DMS53 (cell line): ENCODE data around the gene MBTD1.
"Not testable (repeated sequence)": the region's sequence is repeated elsewhere in the genome, so short reads cannot be mapped to it uniquely, and the experiment has no call there.

Experiments used
- DNase-seq: peaks from one replicate; lab custom pipeline; 2025; lab: John Stamatoyannopoulos, UW

Gene MBTD1

DNA sequence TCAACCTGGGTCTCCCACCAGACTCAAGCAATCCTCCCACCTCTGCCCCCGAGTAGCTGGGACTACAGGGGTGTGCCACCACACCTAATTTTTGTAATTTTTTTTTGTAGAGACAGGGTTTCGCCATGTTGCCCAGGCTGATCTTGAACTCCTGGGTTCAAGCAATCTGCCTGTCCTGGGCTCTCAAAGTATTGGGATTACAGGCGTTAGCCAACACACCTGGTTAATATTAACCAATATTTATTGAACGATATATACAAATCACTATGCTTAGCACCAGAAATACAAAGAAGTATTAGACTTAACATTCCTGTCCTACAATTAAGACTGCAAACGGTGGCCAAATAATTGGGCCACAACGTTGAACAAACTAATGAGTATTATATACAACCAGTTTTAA is 4.2 kb downstream of the MBTD1 start:
- no peak for DNase-seq

DNA sequence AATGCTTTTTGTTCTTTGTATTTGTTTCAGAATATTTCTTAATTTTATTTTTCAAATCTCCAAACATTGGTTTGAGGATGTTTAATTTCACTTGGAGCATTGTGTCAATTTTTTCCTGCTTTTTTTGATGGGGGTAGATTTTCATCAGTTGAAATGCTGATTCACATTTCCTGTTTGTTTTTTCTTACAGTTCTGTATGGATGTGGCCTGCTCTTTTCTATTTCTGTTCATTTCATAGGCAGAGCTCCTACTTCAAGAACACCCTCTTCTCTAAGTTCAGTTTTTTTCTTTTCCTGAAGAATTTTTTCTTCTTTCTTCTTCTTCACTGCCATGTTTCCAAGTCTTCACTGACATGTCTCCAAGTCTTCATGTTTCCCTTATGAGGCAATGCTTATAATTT is 8.8 kb downstream of the MBTD1 start:
- peak; percentile 32 for DNase-seq

DNA sequence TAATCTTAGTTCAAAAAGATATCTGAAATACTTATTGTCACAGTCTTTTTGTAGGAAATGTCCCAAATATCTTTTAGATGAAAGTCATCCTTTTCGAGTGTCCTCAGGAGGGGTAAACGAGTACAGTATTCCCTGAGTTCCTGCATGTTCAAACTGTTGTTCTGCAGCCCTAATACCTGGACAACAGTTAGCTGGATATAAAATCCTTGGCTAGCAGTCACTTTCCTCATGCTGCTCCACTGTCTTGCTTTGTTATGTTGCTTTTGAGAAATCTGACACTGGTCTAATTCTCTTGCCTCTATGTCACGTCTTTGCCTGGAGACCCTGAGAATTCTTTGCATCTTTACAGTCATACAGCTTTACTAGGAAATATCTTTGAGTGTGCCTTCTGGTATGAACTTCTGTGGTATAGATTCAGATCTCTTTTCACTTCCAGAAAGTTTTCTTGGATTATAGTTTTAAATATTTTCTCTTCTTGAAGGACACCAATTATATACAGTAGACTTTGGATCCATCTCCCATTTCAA is 9.5 kb downstream of the MBTD1 start:
- DNase-seq: no peak

DNA sequence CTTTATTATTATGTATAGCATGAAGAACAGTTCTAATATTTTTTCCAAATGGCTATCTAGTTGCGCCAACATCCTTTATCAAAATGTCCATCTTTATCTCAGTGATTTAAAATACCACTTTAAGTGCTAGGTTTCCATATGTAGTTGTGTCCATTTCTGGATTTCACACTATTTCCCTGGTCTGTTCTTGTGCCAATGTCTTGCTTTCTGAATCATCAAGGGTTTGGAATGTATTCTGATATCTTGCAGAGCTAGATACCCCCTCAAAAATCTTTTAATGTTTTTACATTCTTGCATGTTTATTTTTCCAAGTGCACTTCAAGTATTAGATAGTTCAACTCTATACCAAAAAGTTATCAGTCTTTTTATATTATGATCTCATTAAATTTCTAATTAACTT is 14.3 kb downstream of the MBTD1 start:
- DNase-seq: no peak

DNA sequence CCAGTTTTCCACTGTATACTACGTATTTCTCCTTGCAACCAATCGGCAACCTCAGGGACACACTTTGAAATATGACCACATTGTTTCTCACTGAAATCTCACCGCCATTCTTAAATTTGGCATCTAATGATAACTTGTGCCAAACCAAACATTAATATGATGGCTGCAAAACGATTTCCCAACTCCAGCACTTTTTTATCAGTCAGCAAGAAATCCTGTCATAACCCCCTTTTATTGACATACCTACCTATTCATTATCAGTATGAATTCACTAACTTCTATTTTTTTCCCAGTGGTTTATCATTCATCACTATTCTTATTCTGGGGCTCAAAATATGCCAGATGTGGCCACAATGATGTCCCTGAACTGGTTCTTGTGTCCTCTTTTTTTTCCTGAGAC is 15.8 kb downstream of the MBTD1 start:
- DNase-seq: no peak

DNA sequence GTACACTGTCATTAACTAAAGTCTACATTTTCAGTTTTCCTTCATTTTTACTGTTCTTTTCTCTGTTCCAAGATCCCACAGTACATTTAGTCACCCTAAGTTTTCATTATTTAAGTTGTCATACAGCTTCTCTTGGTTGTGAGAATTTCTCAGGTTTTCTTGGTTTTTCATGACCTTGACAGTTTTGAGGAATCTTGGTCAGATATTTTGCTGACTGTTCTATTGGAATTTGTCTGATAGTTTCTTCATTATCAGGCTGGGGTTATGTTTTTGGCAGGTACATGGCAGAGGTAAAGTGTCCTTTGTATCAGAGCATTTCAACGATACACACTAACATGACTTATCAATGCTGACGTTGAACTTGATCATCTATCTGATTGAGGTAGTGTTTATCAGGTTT is 19.6 kb downstream of the MBTD1 start:
- DNase-seq: no peak

DNA sequence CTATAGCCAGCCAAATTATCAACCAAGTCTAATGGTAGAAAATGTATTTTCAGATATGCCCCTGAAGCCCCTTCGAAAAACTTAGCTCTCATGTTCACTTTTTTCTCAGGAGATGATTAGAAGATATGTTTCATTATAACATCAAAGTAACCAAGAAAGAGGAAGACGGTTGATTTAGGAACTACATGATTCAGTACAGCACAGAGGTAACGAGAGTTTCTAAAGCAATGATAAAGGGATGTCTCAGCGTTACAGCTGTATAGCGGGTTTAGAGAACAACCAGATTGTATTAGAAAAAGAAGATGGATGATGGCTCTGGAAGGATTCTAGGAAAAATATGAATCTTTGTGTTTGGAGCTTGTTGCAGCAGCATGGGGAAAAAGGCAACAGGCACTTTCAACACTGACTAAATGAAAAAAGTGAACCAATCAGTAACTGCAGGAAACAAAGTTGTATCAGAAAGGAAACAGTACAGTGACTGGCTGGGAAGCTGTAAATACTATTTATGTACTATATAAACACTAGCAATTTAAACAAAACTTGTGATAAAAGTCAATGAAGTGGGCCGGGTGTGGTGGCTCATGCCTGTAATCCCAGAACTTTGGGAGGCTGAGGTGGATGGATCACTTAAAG is 21.5 kb downstream of the MBTD1 start:
- no peak for DNase-seq

DNA sequence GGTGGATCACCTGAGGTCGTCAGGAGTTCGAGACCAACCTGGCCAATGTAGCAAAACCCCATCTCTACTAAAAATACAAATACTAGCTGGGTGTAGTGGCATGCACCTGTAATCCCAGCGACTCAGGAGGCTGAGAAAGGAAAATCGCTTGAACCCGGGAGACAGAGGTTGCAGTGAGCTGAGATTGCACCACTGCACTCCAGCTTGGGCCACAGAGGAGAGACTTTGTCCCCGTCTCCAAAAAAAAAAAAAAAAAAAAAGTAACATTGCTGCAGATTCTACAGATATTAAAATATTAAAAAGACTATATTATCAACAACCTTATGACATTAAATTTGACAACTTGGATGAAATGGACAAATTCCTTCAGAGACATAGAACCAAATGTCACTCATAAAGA is 25.7 kb downstream of the MBTD1 start:
- DNase-seq: no peak

DNA sequence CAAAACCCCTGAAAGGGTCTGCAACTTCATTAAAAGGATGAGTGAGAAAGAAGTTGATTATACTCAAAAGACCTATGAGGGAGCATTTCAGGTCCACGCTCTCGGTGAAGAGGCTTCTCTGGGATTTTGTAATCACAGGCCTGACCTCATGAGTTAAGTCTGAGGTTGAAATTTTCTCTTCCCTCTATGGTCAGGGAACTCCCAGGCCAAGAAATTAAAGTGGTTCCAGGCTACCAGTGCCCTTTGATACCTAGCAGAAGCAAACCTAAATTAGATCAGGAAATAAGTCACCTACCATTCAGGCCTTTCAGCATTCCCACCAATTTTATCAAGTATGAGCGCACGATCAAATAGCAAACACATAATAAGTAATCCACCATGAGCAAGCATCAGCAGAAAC is 27.9 kb downstream of the MBTD1 start:
- DNase-seq: no peak

DNA sequence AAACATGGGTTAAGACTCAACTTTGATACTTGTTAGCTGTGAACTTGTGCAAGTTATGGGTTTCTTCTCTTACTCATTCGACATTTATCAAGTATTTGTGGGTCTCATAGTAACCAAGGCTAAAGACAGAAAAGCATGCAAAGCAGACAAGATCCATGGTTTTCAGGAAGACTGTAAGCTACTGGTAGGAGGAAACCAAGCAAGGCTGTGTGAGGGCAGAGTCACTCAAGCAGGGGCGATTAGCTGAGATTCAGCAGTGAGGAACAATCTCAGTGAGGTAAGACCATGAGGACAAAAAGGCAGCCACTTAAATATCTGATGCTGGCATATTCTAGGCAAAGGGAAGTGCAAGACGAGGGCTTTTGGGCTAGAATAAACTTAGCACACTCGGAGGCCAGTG is 29.5 kb downstream of the MBTD1 start:
- no peak for DNase-seq

DNA sequence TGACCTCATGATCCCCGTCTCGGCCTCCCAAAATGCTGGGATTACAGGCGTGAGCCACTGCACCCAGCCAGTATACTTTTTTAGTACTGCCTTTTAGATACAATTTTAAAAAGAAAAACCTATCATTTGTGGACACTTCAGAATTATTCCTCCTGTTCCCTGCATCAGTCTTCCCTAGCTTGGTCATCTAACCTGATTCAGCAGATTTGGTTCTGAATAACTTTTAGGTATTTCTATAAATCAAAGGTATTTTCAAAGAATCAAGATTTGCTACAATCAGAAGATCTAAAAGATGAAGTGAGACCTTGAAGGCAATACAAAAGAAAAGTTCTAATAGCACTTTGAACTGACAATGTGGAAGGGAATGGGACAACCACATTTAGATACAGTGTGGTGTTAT is 30.0 kb downstream of the MBTD1 start:
- no peak for DNase-seq

DNA sequence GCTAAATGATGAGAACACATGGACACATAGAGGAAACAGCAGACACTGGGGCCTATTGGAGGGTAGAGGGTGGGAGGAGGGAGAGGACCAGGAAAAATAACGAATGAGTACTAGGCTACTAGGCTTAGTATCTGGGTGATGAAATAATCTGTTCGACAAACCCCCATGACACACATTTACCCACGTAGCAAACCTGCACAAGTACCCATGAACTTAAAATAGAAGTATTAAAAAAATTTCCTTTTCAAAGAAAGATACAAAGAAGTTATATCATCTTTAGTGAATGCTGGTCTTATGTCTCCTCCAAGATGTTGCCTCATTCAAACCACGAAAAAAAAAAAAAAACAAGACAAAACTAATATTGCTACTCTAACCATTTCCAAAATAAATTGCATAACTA is 31.7 kb downstream of the MBTD1 start:
- DNase-seq: no peak

DNA sequence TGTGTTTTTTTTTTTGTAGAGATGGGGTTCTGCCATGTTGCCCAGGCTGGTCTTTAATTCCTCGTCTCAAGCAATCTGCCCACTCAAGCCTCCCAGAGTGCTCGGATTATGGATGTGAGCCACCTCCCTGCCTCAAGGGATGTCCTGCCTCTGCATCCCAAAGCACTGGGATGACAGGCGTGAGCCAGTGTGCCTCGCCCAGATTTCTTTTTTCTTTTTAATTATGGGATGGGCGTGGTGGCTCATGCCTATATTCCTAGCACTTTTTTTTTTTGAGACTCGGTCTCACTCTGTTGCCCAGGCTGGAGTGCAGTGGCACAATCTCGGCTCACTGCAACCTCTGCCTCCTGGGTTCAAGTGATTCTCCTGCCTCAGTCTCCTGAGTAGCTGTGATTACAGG is 34.3 kb downstream of the MBTD1 start:
- DNase-seq: not testable (repeated sequence)

DNA sequence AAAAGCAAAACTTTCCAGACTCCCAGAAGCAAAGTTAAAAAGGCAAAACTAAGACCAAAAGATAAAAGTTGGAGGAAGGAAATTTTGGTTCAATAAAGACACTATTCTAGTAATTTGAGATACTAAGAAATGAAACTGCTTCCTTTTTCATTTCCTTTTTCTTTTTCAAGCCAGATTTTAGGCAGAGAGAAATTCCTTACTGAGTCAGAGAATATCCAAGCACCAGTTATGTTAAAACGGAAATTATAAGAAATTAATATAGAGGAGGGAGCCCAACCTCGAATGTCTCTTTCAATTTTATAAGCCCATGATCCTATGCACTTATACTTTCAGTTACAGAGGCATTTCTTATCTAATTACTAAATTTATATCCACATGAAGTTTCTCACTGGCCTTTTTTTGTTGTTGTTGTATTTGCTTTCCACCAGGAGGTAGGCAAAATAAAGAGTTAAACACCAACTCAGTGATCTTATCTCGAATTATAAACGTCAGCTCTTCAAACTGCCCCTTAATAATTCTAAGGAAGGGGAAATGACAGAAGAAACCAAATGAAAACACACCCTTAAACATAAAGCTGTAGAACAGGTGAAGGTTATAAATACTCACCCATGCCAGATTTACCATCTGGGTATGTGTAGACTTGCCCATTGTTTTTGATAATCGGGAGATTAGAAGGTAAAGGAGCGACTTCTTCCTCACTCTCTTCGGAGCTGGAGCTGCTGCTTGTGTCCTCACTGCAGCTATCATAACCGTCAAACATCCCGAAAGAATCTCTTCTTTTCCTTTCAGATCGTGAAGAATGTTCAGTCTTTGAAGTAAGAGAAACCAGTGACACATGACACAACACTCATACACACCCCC is 35.2 kb downstream of the MBTD1 start:
- DNase-seq: no peak

DNA sequence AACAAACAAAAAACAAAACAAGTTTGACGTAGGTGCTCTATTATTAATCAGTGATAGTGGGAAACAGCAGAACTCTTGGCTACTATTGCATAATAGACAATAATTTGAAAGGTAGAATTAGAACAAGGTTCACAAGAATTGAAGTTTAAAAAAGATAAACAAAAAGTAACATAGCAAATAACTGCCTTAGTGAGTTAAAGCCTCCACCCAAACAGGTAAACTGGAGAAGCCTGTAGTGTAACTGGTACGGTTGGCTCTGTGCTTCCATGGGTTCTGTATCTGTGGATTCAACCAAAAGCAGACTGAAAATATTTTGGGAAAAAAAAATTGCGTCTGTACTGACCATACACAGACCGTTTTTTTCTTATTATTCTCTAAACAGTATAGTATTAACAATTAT is 38.5 kb downstream of the MBTD1 start:
- DNase-seq: no peak

DNA sequence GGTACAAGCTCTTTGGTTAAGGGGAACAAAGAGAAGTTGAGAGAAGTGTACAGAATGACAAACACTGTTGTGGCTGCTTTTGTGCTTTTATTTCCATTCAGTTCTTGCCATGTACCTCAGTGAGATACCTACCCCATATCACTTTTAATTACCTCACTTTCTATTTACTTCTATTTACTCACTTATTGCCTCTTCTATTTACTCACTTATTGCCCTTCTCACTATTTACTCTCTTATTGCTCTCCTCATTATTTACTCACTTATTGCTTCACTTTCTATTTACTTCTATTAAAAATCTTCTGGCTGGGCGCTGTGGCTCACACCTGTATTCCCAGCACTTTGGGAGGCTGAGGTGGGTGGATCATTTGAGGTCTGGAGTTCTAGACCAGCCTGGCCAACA is 41.9 kb downstream of the MBTD1 start:
- DNase-seq: peak; percentile 25

DNA sequence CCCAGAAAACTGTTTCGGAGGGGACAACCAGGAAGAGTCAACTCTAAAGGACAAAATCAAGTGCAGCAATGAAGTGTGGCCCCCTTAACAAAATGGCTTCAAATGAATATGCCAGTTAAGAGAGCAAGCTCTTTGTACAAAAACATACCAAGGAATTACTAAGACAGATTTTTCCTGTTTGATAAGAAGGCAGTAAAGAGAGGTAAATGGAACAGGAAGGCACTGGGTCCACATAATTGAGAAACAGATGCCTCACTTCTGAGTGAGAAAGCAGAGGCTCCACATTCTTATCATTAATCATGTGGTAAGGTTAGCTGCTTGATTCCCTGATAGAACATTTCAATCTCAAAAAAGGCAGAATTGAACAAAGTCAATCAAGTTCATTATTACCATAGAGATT is 44.9 kb downstream of the MBTD1 start:
- DNase-seq: no peak

DNA sequence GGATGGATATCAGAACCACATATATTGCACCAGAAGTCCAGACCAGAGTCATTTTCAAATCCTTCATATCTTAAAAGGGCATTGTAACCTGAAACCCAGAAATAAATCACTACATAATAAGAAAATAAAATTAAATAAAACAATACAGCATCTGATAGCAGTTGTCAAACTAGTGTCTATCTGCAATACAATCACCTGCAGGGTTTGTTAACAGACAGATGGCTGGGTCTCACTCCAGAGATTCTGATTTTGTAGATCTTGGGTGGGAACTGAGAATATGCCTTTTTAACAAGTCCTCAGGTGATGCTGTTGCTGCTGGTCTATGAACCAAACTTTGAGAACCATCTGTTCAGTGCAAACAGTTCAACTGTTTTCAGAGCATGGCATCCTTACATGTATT is 56.0 kb downstream of the MBTD1 start:
- DNase-seq: no peak

DNA sequence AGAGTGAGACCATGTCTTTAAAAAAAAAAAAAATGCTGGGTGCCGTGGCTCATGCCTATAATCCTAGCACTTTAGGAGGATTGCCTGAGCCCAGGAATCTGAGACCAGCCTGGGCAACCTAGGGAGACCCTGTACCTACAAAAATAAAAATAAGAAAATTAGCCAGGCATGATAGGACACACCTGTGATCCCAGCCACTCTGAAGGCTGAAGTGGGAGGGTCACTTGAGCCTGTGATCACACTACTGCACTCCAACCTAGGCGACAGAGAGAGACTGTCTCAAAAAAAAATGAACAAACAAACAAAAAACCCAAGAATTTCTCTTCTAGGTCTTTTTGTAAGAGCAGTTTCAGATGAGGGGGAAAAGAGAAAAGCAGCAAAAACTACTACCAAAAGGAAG is 59.0 kb downstream of the MBTD1 start:
- DNase-seq: no peak

DNA sequence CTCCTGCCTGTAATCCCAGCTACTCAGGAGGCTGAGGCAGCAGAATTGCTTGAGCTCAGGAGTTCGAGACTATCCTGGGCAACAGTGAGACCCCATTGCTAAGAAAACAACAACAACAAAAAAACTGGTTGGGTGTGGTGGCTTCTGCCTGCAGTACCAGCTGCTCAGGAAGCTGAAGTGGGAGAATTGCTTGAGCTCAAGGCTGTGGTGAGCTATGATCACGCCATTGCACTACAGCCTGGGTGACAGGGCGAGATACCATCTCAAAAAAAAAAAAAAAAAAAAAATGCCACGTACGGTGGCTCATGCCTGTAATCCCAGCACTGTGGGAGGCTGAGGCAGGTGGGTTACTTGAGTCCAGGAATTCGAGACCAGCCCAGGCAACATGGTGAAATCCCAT is 59.6 kb downstream of the MBTD1 start:
- no peak for DNase-seq

DNA sequence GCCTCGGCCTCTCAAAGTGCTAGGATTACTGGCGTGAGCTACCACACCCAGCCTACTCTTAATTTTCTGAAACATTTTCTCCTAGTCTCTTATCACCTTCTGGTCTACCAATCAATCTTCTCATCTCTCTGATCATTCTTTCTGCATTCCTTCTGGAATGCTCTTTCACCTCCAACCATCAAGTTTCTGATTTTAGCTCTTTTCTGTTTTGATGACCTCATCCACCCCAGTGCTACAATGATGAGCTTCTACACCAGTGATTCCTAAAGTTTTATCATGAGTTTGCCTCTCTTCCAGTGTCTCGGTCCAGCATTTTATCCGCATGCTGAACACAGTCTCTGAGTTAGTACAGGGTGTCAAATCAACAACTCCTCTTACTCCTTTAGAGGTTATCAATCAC is 62.1 kb downstream of the MBTD1 start:
- no peak for DNase-seq

DNA sequence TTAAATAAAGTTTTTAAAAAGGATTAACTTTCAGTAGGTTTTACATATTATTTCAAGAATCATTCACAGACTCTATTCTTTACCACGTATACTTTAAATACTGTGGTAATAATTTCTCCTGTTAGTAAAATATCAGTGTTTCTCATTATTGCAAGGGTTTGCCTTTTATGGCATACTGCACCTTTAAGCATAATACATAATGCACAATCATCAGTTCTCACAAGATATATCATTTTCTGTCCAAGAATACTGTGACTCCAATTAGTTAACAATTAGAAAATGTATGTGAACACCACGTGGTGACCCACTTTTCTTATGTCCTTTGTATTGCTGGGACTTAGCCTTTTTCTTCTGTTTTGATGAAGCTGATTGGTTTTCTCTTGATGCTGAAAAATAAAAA is 68.0 kb downstream of the MBTD1 start:
- no peak for DNase-seq

DNA sequence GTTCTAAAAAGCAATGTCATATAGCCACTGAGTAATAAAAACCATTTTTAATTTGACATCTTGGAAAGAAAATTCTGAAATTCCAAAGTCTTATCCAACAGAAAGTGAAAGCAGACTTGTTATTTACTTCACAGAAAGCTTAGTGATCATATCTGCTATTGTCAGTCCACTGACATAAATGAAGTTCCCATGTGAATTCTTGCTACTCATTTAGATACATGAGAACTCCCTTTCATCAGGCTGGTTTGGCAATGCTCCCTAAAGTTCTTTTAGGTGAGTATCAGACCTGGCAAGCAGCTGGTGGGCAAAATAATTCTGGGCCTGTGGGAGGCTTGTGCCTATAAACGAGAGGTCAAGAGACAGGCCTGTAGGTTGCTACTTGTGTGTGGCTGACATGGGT is 70.2 kb downstream of the MBTD1 start:
- no peak for DNase-seq

DNA sequence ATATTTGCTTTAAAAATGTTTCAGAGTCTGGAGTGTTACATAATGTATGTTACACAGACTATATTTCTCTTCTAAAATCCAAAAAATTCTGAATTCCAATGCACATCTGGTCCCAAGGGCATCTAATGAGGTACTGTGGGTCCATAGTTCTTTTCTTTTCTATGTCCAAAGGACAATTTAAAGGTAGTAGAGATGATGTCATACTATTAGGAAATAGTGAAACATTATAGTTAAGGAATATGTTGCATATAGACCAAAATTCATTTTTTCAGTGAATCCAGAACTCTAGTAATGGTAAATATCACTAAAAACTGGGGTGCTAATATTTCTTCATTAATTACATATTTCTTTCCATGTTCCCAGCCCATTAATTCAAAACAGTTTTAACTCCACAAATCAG is 70.7 kb downstream of the MBTD1 start:
- no peak for DNase-seq
